ENCODE results near the gene ZNF697.

ZNF697 gene

DNA sequence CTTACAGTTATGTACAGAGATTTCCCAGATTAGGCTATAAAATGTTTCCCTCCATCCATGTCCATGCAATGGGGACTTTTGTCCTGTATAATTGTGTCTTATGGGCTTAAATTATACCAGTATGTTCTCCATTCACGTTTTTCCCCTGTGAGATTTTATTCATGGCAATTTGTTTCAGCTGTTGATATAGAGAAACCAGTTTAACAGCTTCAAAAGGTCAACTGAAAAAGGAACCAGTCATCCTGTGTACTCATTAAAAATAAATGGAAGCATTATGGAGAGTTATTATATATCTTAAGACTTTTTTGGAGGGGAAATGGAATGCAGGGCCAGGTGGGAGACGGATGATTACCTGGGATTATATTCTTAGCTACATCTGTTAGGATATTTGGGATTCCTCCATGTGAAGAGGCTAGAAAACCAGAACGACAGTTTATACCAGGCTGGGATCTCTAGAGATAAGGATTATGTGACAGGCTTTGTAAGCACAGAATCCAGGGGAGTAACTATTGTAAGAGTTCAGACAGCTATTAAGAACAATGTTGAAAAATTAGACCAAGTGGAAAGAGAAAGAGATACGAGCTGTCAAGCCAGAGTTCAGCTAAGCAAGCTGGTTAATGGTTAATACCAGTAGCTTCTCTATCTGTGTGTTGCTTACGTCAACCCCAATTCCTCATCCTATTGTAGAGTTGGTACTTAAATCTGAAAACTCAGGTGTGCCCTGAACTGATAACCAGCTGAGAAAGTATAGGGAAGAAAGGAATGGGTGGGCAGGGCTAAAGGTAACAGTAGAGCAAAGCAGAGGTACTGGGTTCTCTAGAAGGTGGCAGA lies 12.4 kb upstream of the ZNF697 start:
- DNase-seq: no peak

DNA sequence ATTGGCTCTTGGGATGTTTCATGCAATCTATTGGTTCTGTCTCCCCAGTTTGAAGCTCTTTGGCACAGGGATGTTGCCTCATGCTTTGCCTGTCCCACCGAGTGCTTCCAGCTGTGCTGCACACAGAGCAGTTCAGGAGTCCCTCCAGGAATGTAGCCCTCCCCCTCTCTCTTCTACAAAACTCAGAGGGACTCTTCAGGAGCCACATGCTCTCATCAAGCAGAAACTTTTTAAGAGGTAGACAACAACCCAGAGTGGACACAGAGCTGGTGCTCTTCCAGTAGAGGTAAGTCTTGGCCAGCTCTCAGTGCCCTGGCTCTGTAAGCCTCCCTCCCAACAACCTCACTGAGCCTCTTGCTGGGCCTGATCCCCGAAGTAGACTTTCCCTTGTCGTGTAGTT lies 11.6 kb upstream of the ZNF697 start:
- DNase-seq: no peak

DNA sequence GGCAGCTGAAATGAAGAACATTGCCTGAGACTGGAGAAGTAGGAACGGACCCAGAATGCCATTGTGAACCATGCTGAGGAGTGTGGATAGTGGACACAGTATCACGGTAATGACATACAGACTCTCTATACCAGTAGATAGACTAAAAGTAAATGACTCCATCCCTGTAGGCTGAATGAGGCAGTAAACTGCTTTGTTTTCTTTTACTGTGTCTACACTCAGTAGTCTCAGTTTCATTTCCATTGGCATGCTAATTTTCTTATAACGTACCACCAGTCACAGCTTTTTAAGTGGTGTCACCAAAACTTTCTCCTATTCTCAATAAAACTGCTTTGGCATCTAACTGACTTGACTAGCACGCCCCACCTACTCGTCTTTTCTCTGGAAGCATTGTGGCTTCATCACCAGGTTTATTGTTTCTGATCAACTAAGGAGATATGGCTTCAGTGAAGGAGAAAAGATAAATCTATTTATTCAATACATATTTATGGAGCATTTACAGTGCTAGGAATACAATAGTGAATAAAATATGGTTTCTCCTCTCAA lies 8.4 kb upstream of the ZNF697 start:
- no peak for DNase-seq

DNA sequence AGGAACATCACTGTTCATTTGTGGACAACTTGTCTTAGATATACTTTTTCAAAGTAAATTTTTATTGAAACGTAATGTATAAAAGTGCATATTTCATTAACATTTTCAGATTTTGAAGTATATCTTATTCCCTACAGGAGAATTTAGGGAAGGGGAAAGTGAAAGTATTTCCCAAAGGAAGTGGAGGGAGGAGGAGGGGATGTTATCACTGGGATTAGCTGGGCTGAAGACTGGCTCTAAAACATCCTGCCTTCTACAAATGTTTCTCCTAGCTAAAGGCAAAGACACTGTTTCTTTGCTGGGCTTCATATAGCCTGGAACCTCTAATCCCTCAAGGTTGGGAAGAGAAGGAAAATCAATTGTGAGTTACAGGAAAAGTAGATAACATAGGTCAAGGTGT lies 7.1 kb upstream of the ZNF697 start:
- DNase-seq: no peak

DNA sequence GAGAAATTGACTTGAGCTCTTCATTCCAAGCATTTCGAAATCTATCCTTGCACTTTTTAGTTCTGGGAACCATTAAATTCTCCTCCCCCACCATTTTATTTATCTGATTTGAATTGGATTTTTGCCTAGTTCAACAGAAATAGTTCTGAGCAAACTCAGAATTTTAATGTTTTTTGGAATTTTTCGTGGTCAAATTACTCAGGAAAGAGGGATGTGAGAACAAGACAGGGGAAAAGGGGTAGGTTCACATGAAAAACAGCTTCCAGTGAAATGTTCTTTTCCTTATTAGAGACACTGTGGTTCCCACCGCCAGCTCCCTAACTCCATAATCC lies 5.7 kb upstream of the ZNF697 start:
- no peak for DNase-seq

DNA sequence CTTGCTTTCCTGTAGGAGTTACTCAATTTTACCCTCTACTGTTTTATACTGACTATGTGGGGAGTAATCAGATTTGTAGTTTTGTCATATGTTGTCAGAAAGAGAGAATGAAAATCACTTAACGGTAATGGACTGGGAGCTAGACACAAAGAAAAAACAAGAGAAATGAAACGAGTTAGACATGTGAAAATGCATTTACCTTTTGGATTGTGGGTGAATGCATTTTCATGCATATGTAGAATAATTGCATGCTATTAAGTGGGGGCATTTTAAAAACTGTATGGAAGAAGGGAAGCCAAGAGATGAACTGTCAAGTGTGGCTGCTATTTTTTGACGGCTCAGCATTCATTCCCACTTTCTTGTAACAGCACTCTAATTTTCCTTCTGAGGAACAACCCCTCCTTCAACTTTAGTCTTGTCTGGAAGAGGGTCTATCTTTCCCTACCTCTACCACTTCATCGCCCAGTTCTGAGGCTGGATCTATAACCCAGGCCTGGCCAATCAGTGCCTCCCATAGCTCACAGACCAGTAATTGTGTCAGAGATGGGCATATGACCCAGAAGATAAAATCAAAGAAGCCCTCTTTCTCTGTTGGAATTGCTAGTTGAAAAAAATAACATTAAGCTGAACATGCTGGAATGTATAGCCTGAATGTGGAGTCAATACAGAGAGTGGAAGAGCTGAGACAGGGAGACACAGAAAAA lies 5.2 kb upstream of the ZNF697 start:
- DNase-seq: no peak

DNA sequence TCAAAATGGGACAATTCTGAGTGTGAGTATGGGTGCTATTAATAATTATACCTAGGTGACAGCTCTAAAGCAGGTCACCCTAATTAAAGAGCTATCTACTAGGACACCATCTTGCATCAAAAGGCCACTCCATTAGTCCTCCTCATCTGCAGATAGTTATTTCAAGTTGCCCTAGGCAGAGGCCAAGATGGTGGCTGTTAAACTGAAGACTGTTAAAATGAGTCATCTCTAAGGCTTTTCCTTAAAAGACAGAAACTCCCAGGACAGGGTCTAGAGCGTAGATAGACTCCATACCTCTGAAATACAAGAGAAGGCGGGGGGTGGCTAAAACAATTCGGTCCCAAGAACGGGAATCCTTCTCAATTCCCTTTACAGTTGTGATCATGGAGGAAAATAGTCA lies 4.5 kb upstream of the ZNF697 start:
- DNase-seq: no peak

DNA sequence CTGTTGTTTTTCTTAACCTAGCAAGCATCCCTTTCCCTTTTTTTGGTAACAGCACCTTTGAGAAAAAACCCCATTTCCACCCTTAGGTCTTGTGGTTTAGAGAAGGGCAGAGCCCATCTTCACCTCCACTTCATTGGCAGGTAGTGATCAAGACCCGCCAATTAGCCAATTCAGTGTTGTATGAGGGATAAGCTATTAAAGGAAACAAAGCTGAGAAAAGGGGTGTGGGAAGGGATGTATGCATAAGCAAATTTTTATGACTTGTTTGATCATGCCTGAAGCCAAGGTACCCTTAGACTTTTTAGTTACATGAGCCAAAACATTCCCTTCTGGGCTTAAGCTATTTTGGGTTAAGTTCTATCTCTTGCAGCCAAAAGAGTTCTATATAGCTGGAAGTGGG lies 3.6 kb upstream of the ZNF697 start:
- no peak for DNase-seq

DNA sequence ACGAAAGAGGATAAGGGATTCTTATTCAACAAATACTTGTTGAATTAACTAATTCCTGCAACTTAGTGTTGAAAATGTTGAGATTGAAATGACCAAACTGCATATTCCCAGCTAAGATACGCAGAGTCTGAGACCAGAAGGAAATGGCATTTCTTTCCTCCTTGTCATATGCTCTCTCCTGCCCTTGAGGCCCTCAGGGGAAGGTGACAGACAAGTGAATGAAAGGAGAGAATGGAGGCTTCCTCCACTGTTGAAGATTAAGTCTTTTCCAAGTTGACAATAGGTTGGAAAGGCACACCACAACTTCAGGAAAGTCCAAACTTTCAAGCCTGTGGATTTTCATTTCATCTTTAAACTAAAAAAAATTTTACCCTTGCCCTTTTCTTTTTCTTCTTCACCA lies 3.1 kb upstream of the ZNF697 start:
- no peak for DNase-seq

DNA sequence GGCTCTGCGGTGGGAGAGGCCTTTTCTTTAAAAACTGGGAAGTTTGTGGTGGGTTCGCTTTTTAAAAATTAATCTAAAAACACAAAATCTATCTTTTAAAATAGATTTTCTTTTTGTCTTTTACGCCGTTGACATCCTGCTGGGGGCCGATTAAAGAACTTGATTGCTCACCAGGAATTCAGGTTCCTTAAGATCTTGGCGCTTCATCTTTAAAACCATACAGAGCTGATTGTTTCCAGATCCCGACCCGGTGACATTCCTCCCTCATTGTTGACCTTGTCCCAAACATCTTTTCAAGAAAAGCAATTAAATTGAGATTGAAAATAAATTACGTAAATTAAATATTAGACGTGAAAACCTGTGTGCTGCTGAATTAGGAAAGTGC lies 546 bp upstream of the ZNF697 start:
- DNase-seq: no peak

DNA sequence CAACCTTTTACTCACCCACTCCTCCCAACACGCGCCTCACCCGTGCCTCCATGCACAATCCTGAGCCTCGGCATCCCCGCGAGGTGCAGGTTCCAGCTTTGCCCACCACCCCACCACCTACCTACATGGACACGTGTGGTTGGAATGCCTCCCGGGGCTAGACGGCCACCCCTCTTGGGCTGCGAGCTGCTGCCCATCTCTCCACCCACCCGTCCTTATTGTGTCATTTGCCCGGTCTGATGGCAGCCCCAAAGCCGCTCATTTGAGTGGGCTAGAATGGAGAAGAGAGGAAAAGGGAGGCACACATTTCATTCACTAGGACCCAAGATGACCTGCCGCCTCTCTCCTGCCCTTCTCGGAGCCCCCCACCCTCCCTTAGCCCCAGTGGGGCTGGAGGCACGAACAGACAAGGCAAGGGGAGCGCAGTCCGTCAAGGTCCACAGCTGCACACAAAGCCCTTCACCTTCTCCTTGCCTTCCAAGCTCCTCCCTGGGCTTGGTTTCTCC lies 785 bp downstream of the ZNF697 start:
- DNase-seq: no peak

DNA sequence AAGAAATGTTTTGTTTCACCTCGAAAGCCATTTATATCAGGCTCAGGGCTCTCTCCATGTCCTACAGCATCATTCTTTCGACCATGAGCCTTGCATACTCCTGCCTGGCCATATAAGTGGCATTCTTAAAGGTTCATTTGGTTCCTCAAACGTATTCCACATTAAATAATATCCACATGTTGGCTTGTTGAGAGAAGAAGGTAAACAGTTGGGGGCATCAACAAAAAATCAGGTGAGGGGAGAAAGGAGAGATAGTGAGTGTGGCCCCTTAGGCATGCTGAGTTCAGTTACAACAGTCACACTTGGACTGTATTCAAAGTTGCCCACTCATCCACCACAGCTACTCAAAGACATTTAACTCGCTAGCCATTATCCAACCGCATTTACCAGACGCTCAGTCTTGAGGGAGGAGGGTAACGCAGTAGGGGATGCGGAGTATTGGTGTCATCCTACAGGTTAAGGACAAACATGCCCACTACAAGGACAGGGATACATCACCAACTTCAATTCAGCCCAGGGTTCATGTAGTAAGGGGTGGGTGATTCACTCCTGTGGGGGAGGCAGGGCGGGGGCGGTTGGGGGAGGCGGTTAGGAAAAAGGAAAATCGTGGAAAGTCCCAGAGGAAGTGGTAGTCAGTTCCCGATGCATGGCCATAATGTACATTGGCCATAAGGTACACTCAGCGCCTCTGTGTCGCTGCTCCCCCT lies 1.4 kb downstream of the ZNF697 start:
- no peak for DNase-seq

DNA sequence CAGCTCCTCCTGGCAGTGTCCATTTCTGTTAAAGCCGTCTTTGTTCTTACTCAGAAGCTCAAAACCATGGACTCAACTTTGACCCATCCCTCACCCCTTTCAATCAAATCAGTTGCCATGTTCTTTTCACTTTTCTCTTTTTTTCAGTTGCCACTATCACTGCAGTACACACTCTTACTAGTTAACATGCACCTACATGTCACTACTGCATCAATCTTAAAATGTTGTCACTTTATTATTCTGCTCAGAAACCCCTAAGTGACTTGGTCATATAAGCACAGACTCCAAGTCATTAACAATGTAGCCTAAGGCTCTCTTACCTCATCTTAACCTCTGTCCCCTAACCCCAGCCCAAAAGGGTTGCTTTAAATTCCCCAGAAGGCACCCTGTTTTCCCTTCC lies 9.0 kb downstream of the ZNF697 start:
- DNase-seq: no peak

DNA sequence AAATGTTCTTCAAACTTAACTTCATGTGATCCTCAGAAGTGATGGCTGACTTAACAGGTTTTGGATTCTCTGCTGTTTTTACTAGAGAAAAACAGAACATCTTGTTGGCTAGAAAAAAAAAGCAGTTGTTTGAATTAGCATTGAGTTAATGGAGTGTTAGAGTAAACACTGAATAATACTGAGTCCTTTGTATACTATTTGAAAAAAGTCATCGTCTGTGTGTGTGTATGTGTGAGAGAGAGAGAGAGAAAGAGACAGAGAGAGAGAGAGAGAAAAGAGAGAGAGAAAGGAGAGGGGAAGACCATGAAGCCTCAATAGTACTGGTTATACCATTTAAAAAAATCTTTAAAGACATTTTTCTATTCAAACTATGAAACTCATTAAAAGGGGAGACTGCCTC lies 10.4 kb downstream of the ZNF697 start:
- no peak for DNase-seq

DNA sequence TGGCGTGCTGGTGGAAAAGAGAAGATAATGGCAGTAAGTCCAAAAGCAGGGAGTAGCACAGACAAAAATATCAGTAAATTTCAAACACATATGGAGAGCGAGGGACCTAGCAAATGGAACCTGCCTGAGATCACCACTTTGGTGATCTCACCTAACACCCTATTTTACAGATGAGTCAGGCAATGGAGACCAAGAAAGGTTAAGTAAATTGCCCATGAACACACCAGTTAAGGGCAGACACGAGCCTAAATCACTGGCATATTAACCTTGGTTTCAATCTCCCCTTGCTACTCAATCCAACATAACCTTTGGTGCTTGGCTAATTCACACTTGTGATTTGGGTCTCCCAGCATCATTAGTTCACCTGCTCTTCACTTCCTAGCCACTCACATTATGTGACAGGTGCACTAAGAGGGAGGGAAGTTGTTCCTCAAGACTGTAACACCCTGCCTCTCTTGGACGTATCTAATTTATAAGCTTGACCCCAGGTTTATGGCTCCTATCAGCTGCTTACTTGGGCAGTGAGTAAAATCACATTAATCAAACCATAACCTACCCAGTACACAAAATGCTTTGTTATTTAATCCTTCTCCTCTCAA lies 11.5 kb downstream of the ZNF697 start:
- no peak for DNase-seq

DNA sequence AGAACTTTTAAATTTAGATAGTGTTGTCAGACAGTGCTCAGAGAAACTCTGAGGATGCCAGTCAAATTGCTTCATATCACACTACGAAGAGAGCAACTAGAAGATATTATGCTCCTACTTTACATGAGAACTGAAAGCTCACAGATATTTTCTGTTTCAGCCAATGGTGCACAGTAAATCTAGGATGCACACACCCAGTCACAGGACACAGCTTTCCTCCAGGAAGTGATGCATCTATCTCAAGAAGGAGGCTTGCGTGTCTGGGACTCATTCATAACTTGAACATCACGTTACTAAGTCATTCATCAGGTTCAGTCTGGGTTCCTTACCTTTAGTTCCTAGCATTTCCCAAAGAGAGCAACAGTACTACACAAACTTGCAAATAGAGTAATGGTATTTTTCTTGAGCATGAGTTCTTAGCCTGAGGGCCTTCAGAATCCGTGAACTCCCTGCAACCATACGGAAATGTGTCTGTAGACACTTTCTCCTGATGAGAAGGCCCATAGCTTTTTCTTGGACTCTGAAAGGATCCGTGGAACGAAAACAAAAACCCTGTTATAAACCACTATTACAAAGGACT lies 12.2 kb downstream of the ZNF697 start:
- no peak for DNase-seq

DNA sequence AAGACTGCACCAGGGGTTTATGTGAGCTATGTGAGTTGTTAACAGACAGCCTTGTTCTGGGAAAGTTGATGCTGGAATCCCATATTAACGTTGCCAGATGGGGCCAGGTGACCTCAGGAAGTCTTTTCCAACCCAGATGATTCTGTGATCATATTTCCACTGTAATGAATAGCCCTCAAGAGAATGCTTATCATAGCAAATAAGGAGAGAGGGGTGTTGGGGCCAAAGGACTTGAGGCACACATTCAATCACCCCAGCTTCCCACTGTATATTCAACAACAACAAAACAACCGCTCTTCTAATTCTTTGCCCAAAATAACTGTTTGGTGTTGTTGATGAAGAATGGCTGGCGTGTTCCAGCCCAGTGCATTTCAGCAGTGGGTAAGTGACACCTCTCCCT lies 14.1 kb downstream of the ZNF697 start:
- DNase-seq: no peak

DNA sequence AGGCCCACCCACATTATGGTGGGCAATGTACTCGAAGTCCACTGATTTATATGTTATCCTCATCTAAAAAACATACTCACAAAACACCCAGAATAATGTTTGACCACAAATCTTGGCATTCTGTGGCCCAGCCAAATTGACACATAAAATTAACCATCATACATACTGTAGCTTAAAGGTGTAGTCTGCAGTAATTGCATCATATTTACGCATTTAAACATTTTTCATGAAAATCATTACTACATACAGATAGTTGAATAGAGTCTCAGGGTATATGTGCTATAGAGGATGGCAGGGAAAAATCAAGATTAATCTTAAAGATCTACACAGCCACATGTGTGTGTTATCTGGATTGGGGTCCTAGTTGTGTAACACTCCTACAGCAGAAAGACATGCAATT lies 14.5 kb downstream of the ZNF697 start:
- no peak for DNase-seq

DNA sequence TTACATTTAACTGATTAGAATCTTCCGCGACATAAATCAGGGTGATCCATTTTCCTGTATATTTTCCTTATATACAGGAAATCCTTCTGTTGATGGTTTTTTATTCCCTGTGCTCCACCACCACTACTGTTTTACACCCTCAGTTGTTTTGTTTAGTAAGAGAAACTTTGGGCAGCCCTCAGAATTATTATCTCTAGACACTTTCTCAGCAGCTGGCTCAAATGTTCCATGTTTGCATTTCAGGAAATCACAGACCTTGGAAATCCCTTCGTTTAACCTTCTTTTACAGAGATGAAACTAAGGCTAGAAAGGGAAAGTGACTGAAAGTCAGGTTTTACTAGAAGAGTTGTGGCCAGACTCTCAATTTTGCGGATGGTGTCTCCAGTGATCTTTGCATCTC lies 15.2 kb downstream of the ZNF697 start:
- DNase-seq: no peak

DNA sequence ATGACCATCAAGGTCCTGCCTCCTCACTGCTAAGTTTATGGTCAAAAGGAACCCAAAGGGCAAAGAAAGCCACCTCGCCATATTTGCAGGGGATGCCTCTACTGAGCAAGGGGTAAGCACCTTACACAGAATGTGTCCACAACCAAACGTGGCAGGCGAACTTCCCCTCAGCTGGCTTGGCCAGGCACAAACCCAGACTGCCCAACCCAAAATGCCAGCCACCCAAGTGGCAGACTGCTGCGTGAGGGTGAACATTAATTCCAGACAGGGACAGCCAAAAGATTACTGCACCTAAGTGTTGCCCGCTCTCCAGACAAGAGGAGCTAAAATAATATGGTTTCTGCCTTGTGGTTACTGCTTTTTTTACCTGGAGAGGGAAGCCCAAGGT lies 16.0 kb downstream of the ZNF697 start:
- no peak for DNase-seq

DNA sequence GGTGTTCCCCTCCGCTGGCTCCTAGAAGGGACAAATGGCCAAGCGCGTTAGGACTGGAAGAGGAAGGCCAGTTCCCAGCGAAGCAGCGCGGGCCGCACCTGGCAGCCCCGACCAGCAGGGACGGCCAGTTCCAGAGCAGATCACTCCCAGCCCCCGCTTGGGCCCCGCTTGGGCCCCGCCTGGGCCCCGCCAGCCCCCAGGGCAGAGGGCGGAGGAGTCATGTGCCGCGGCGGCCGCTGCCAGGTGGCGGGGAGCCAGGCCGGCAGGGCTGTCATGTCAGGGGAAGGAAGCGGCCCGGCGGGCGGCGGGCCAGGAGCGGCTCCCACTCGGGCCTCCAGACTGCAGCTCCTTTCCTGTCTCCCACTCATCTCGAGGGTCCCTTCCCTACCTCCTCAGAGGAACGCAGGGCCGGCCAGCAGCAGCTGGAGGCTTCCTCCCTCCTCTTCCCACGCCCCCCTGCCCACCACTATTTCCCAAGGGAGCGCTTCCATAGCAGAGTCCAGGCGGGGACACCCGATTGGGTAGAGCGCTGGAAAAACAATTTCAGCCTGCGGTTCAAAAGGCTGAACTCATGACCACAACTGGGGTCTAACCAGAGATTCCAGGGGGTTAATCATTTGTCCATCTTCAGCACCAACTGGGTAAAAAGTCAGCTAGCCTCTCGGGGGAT lies 16.5 kb downstream of the ZNF697 start:
- DNase-seq: no peak

DNA sequence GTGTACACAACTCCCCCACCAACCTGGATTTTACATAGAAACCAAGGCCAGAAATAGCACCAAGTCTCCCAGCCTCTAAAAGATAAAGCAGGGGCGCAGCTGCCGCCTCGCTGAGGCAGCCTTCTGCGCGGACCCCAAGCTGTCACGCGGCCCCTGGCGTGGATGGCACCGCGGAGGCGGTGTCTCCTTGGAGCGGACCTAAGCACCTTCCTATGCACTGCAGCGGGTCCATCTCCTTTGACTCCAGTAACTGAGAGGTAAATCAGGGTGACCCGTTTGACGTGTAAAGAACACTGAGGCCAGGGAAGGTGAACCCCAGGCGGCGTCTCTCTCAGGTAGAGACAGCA lies 17.0 kb downstream of the ZNF697 start:
- no peak for DNase-seq

DNA sequence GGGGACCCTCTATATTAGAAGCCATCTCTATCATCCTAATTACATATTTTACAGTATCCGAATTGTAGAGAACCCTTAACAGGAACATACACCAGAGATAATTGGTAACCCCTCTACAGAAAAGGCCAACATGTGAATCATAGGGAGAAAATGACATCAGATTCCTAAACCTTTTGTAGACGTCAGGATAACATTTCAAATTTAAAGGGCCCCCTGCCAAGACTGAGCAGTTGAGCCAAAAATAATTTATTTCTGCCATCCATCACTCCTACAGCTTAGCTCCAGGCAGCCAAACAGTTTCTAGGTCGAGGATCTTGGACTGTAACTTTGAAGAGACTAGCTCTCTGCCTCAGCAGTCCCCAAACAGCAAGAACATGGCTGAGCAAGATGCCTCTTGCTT lies 21.2 kb downstream of the ZNF697 start:
- DNase-seq: no peak
